Mesendoderm (in vitro differentiated cells): ENCODE data around the gene SLC8A1.

ENCODE experiments used
- DNase-seq: peaks from one replicate; pipeline ENCODE4 v3.0.0; 2013
- H2AK5ac ChIP-seq: 2 replicates; pipeline ENCODE4 v1.6.1; 2013; ENCODE audit warnings: low read length, inconsistent platforms
- H2BK120ac ChIP-seq: 2 replicates; pipeline ENCODE4 v1.6.1; 2013; ENCODE audit warnings: low read depth, mild to moderate bottlenecking, low read length, moderate library complexity, mixed read lengths
- H2BK15ac ChIP-seq: replicated peaks from 2 replicates; pipeline ENCODE4 v1.6.1; 2013; ENCODE audit warnings: low read depth, mild to moderate bottlenecking, moderate library complexity
- H2BK5ac ChIP-seq: 2 replicates; pipeline ENCODE4 v1.6.1; 2013; ENCODE audit warnings: low read length, inconsistent platforms
- H3K18ac ChIP-seq: 2 replicates; pipeline ENCODE4 v1.6.1; 2013; ENCODE audit warnings: mild to moderate bottlenecking, low read length, mixed read lengths
- H3K23ac ChIP-seq: one replicate; pipeline ENCODE4 v1.6.1; 2013; ENCODE audit warnings: low read length
- H3K27ac ChIP-seq: 2 replicates; pipeline ENCODE4 v1.5.1; 2013; ENCODE audit warnings: low read depth, mild to moderate bottlenecking, inconsistent platforms, low read length, moderate library complexity
- H3K27me3 ChIP-seq: 2 replicates; pipeline ENCODE4 v1.6.1; 2013; ENCODE audit warnings: low read length, control low read depth, mild to moderate bottlenecking, inconsistent platforms; ENCODE audit not compliant: insufficient read depth, poor library complexity
- H3K36me3 ChIP-seq: 2 replicates; pipeline ENCODE4 v1.6.1; 2013; ENCODE audit warnings: low read length, inconsistent platforms; ENCODE audit not compliant: control insufficient read depth, insufficient read depth
- H3K4ac ChIP-seq: one replicate; pipeline ENCODE4 v1.6.1; 2013; ENCODE audit warnings: low read depth, mild to moderate bottlenecking, low read length, moderate library complexity
- H3K4me1 ChIP-seq: 2 replicates; pipeline ENCODE4 v1.6.1; 2013; ENCODE audit warnings: low read depth, low read length, inconsistent platforms; ENCODE audit not compliant: control insufficient read depth
- H3K4me2 ChIP-seq: 2 replicates; pipeline ENCODE4 v1.6.1; 2013; ENCODE audit warnings: low read length
- H3K4me3 ChIP-seq: 2 replicates; pipeline ENCODE4 v1.5.1; 2013; ENCODE audit warnings: mild to moderate bottlenecking, low read length
- H3K56ac ChIP-seq: one replicate; pipeline ENCODE4 v1.6.1; 2013; ENCODE audit warnings: low read length
- H3K79me1 ChIP-seq: 2 replicates; pipeline ENCODE4 v1.6.1; 2013; ENCODE audit warnings: low read length, inconsistent platforms
- H3K79me2 ChIP-seq: 2 replicates; pipeline ENCODE4 v1.6.1; 2013; ENCODE audit warnings: mild to moderate bottlenecking, low read length; ENCODE audit not compliant: control insufficient read depth, insufficient read depth
- H3K9ac ChIP-seq: 2 replicates; pipeline ENCODE4 v1.6.1; 2013; ENCODE audit warnings: low read length, inconsistent platforms
- H4K5ac ChIP-seq: one replicate; pipeline ENCODE4 v1.6.1; 2013; ENCODE audit warnings: low read length
- H4K8ac ChIP-seq: one replicate; pipeline ENCODE4 v1.6.1; 2013; ENCODE audit warnings: low read depth, mild to moderate bottlenecking, control low read depth, low read length, moderate library complexity
- WGBS: extraction: QIAGEN DNeasy Blood & Tissue Kit; methylation state at CpG from one replicate; pipeline ENCODE4 v1.1.7; 2013; ENCODE audit warnings: low lambda C conversion rate, missing lambda C conversion rate; ENCODE audit not compliant: insufficient coverage; ENCODE audit errors: extremely low coverage; 5-methylcytosine and 5-hydroxymethylcytosine counted together

The SLC8A1 gene

GRCh38 chr2:40363631-40364030 is 88.3 kb downstream of the SLC8A1 start:
- no peaks in the 10 kb centered on the region for H3K79me1 ChIP-seq
- H3K27me3 ChIP-seq, result no peaks in the 10 kb centered on the region
- no peaks in the 10 kb centered on the region for H3K79me2 ChIP-seq
- H3K56ac ChIP-seq, result no peak overlapping the region
- H3K36me3 ChIP-seq, result no peaks in the 10 kb centered on the region
- H3K23ac ChIP-seq, result no peak overlapping the region
- no peak overlapping the region for H3K4ac ChIP-seq
- H2BK5ac ChIP-seq, result no peak overlapping the region
- no CpG with 5 or more reads among the region's 6 CpGs for WGBS
- no peak overlapping the region for H3K4me2 ChIP-seq
- H3K9ac ChIP-seq, result no peak overlapping the region
- H3K4me3 ChIP-seq, result no peak overlapping the region
- no peak overlapping the region for H2BK120ac ChIP-seq
- DNase-seq, result no peak
- H2AK5ac ChIP-seq, result no peak overlapping the region
- H2BK15ac ChIP-seq, result no peak overlapping the region
- H3K18ac ChIP-seq, result no peak overlapping the region
- H3K27ac ChIP-seq, result no peak overlapping the region
- no peaks in the 10 kb centered on the region for H3K4me1 ChIP-seq
- no peak overlapping the region for H4K8ac ChIP-seq
- no peak overlapping the region for H4K5ac ChIP-seq

GRCh38 chr2:40363231-40363630 is 88.7 kb downstream of the SLC8A1 start:
- Histone ChIP-seq H2BK15ac (no peak overlapping the region), H3K56ac (no peak overlapping the region), H3K23ac (no peak overlapping the region), H3K4me1 (no peaks in the 10 kb centered on the region), H3K18ac (no peak overlapping the region), H3K27me3 (no peaks in the 10 kb centered on the region), H3K36me3 (no peaks in the 10 kb centered on the region), H3K4me3 (no peak overlapping the region), H3K79me2 (no peaks in the 10 kb centered on the region), H3K4me2 (no peak overlapping the region), H3K27ac (no peak overlapping the region), H2AK5ac (no peak overlapping the region), H4K8ac (no peak overlapping the region), H2BK120ac (no peak overlapping the region), H2BK5ac (no peak overlapping the region), H3K79me1 (no peaks in the 10 kb centered on the region), H3K9ac (no peak overlapping the region), H4K5ac (no peak overlapping the region), H3K4ac (no peak overlapping the region)
- no peak for DNase-seq
- no CpG with 5 or more reads among the region's 1 CpG for WGBS

- Histone ChIP-seq H3K27ac (no peak overlapping the region), H3K18ac (no peak overlapping the region), H3K4ac (no peak overlapping the region), H3K9ac (no peak overlapping the region), H3K79me1 (no peaks in the 10 kb centered on the region), H2BK5ac (no peak overlapping the region), H4K8ac (no peak overlapping the region), H3K4me1 (no peaks in the 10 kb centered on the region), H3K56ac (no peak overlapping the region), H3K36me3 (no peaks in the 10 kb centered on the region), H3K4me2 (no peak overlapping the region), H3K79me2 (no peaks in the 10 kb centered on the region), H2BK120ac (no peak overlapping the region), H2AK5ac (no peak overlapping the region), H3K27me3 (no peaks in the 10 kb centered on the region), H3K23ac (no peak overlapping the region), H4K5ac (no peak overlapping the region), H2BK15ac (no peak overlapping the region), H3K4me3 (no peak overlapping the region)
- DNase-seq, result no peak
- no CpG with 5 or more reads among the region's 4 CpGs for WGBS
These were observed 90.4 kb downstream of the SLC8A1 start for GRCh38 chr2:40361478-40361877.

GRCh38 chr2:40360652-40361051 is 91.2 kb downstream of the SLC8A1 start:
- Histone ChIP-seq H2BK5ac (no peak overlapping the region), H2BK120ac (no peak overlapping the region), H3K27ac (no peak overlapping the region), H3K4me3 (no peak overlapping the region), H3K9ac (no peak overlapping the region), H3K23ac (no peak overlapping the region), H3K36me3 (no peaks in the 10 kb centered on the region), H3K79me2 (no peaks in the 10 kb centered on the region), H3K4me1 (no peaks in the 10 kb centered on the region), H3K4ac (no peak overlapping the region), H3K79me1 (no peaks in the 10 kb centered on the region), H3K56ac (no peak overlapping the region), H2AK5ac (no peak overlapping the region), H4K8ac (no peak overlapping the region), H4K5ac (no peak overlapping the region), H2BK15ac (no peak overlapping the region), H3K4me2 (no peak overlapping the region), H3K27me3 (no peaks in the 10 kb centered on the region), H3K18ac (no peak overlapping the region)
- WGBS, result no CpG with 5 or more reads among the region's 1 CpG
- no peak for DNase-seq

GRCh38 chr2:40359811-40360210 is 92.1 kb downstream of the SLC8A1 start:
- Histone ChIP-seq H3K9ac (no peak overlapping the region), H2AK5ac (no peak overlapping the region), H2BK15ac (no peak overlapping the region), H3K4me2 (no peak overlapping the region), H4K5ac (no peak overlapping the region), H2BK120ac (no peak overlapping the region), H2BK5ac (no peak overlapping the region), H3K23ac (no peak overlapping the region), H3K4ac (no peak overlapping the region), H3K27ac (no peak overlapping the region), H3K27me3 (no peaks in the 10 kb centered on the region), H3K79me2 (no peaks in the 10 kb centered on the region), H3K79me1 (no peaks in the 10 kb centered on the region), H3K4me3 (no peak overlapping the region), H3K18ac (no peak overlapping the region), H3K36me3 (no peaks in the 10 kb centered on the region), H3K56ac (no peak overlapping the region), H4K8ac (no peak overlapping the region), H3K4me1 (no peaks in the 10 kb centered on the region)
- WGBS, result no CpG with 5 or more reads among the region's 2 CpGs
- DNase-seq, result no peak

GRCh38 chr2:40358783-40359182 is 93.1 kb downstream of the SLC8A1 start:
- no peak overlapping the region for H3K18ac ChIP-seq
- H3K9ac ChIP-seq, result no peak overlapping the region
- no peak overlapping the region for H3K23ac ChIP-seq
- no peaks in the 10 kb centered on the region for H3K79me2 ChIP-seq
- no peak overlapping the region for H4K8ac ChIP-seq
- H2BK5ac ChIP-seq, result no peak overlapping the region
- H4K5ac ChIP-seq, result no peak overlapping the region
- no peak for DNase-seq
- H3K4me1 ChIP-seq, result no peaks in the 10 kb centered on the region
- H3K56ac ChIP-seq, result no peak overlapping the region
- WGBS, result no CpG with 5 or more reads among the region's 8 CpGs
- H3K4me3 ChIP-seq, result no peak overlapping the region
- H3K27me3 ChIP-seq, result no peaks in the 10 kb centered on the region
- no peak overlapping the region for H2BK15ac ChIP-seq
- H2BK120ac ChIP-seq, result no peak overlapping the region
- H3K79me1 ChIP-seq, result no peaks in the 10 kb centered on the region
- H3K4ac ChIP-seq, result no peak overlapping the region
- H3K27ac ChIP-seq, result no peak overlapping the region
- no peak overlapping the region for H3K4me2 ChIP-seq
- no peaks in the 10 kb centered on the region for H3K36me3 ChIP-seq
- H2AK5ac ChIP-seq, result no peak overlapping the region
